Effector CD8-positive, alpha-beta T cell (primary cell): ENCODE results near the gene TSPAN8.
"Not testable (repeated sequence)": the region's sequence is repeated elsewhere in the genome, so short reads cannot be mapped to it uniquely, and the experiment has no call there.

Experiments
- DNase-seq: peaks from one replicate; lab custom pipeline; 2025; lab: John Stamatoyannopoulos, UW

Gene TSPAN8

DNA sequence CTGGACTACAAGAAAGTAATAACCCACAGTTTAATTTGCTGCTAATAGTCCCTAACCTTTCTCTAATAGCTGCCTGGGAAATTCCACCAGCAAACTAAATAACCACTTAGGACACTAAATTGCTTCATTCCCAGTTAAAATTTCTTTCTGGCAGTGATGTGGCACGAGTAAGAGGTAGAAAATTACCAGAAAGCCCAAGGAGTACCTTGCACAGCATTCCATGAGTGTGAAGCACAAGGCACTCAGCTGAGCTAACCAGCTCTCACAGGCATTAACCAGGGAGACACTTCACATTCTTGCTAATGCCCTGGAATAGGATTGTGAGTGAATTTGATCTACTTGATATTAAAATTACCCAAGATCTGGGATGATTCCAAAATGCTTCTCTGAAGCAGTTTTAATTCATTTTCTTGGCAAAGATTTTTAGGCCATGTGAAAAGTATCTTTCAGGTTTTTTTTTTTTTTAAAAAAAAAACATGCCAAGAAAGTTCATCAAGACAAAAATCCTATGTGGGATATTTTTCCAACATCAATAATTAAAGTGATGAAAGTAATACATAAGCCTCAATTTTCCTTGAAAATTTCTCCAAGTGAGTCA, 29.5 kb downstream of the TSPAN8 start:
- DNase-seq, result no peak

DNA sequence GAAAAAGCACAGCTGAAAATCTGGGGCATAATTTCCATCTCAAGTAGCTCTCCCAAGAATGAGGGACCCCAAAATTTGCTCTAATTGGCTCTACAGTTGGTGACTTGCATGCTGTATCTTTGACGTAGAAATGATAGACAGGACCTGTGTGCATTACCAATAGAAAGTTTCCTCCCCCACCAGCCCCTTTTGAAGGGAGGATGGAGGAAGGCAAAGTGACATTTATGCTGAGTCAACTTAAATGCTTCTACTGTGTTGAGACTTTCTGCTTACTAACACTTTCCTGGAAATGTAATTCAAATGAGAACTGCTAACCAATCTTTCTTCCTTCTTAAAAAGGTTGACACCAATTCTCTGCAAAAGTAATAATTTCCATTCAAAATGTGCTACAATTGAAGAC, 31.9 kb downstream of the TSPAN8 start:
- DNase-seq, result no peak

DNA sequence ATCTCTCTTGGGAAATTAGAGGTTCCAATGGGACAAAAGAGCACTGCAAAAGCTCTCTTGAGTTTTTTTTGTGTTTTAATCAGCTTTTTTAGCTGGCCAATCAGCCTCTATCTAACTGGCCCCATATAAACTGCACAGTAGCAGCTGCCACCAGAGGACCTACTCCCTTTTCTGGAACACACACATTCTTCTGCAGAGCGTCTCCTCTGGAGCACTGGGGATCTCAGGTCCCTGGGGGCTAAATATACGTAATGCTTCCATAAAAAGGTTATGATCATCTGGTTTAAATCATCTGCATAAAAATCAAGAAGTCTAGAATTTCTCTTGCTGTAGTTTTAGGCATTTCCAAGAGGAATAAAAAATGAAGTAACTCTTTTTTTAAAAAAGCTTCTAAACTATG, 32.3 kb downstream of the TSPAN8 start:
- DNase-seq, result no peak

DNA sequence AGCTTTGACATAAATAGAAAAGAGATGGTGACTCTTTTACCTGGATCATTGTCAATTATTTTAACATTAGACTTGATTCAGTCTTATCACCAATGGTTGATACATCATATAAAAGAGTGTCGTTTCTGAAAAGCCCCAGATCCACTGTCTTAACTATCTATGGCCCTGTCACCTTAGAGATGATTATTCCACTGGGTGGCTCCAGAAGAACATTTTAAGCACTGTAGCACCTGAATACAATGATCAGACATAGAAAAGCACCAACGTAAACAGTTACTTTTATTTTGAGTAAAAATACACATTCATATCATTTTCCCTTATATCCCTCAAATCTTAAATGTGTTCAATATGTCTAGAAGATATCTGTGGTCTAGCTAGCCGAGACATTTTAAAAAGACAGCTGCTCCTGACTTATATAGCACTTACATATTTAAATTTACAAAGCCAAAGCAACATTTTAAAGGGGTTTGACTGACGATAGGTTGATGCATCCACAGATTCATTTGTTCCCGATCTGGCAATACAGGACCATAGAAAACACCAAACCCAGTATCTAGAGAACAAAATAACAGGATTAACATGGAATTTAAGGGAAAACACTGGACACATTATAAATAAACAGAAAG, 32.9 kb downstream of the TSPAN8 start:
- no peak for DNase-seq

DNA sequence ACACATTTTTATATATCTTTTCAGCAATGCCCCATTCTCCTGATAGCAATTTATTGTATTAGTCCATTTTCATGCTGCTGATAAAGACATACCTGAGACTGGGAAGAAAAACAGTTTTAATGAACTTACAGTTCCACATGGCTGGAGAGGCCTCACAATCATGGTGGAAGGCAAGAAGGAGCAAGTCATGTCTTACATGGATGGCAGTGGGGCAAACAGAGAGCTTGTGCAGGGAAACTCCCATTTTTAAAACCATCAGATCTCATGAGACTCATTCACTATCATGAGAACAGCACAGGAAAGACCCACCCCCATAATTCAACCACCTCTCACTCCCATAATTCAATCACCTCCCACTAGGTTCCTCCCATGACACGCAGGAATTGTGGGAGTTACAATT, 44.7 kb downstream of the TSPAN8 start:
- not testable (repeated sequence) for DNase-seq

DNA sequence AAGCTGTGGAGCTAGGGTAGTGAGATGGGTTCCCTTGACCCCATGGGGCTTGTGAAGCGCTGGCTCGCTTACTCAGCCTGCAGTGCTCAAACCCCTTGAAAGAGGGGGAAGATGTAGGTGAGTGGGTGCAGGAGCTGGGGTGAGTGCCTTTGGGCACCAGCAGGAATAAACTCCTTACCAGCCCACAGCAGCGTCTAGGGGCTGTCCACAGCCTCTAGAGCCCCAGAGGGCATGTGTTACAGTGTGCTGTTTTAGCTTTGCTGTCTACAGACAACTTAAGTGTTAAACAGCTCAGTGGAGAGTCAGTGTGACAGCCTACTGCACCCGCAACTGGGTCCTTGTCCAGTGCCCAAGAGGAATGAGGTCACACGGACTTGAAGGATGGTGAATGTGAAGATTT, 48.0 kb downstream of the TSPAN8 start:
- no peak for DNase-seq

DNA sequence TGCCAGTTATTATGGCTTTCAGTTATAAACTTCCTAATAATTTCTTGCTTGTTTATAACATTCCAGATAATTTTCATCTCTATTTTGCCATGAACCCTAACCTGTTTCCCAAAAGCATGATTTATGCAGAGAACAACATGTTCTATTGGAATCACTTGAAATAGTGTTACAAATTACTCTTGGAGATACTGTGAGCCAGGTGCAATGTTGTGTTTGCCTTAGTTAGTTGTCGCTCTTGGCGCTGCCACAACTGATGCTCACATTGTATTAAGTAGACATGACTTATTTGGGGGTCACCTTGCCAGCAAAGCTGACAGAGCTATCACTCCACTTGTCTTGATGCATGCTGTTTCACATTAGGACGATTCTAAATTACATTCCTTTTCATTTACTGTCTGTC, 49.4 kb downstream of the TSPAN8 start:
- no peak for DNase-seq

DNA sequence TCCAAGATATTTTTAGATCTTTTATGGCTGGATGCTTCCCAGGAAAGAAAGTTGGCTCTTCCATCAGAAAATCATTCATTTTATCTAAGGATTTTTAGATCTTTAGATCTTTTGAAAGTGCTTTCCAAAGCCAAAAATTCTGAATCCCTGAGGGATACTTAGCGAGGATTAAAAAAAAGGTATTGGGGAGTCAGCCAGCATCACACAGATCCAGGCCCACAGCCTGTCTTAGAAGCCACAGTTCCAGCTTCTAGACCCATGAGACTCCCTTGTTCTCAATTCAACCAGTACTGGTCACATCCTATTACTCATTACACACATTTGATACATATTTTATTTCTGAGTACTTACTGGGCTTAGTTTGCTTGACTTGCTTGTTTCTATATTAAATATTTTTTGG, 49.9 kb downstream of the TSPAN8 start:
- no peak for DNase-seq

DNA sequence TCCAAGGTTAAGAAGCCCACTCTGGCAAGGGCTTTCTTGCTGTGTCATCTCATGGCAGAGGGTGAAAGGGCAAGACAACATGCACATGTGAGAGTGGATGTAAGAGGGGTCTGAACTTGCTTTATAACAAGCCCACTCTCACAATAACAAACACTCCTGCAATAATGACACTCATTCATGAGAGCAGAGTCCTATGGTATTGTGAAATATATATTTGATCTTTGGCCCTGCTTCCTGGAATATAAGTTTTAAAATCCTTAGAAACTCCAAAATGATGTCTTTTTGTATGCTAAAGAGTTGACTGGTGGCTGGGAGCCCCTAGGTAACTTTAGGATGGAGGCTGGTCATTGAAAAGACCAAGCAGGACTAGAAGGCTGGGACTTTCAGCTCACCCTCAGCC, 51.8 kb downstream of the TSPAN8 start:
- DNase-seq, result no peak

DNA sequence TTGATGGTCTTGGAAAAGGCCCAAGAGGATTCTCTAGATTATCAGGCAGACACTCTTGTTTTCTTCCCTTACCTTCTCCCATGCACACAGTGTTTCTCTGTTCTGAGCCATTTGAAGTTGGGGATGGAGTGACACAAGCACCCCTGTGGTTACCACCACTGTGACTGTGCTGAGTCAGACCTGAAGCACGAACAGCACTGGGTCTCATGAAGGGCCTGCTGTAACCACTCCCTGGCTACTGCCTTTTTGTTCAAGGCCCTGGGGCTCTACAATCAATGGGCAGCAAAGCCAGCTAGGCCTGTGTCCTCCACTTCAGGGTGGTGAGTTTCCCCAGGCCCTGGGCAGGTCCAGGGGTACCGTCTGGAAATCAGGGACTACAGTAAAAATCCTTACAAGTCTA, 65.5 kb downstream of the TSPAN8 start:
- DNase-seq, result no peak

DNA sequence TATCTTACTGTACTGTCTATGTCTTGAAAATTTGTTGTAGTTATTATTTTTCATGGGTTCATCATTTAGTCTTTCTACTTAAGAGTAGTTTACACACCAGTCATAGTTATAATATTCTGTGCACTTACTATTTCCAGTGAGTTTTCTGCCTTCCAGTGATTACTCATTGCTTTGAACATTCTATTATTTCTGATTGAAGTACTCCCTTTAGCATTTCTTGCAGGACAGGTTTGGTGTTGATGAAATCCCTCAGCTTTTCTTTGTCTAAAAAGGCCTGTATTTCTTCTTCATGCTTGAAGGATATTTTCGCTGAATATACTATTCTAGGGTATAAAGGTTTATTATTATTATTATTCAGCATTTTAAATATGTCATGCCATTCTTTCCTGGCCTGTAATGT, 66.8 kb downstream of the TSPAN8 start:
- DNase-seq, result no peak

DNA sequence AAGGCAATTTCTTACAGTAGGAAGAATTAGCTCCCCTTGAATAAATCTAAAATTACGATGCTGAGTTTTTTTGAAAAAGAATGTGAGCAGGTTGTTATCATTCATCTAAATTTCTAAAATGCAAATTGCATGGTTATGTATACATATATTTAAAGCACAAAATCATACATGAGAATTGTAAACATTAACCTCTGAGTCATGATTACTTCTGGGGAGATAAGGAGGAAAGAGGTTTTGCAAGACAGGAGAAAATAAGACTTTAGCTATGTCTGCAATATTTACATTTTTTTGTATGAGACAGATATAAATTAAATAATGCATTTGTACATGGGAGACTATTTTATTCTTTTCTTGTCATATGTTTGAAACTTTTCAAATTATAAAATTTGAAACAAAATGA, 72.2 kb downstream of the TSPAN8 start:
- DNase-seq, result no peak

DNA sequence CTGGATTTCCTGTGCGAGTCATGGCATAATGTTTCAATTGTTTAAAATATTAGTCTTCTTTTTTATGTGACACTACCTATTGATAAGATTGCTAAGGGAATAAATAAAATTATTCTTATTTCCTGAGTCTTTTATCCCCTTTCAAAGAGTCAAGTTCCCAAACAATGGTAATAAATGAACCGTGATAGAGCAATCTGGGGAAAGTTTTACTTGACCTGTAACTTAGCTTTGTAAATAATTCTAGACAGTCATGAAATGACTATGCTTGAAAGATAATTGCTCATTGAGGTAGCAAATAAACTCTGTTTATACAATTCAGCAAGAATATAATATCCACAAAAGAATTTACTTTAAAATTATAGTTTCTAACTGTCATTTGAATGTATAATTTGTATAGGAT, 82.1 kb downstream of the TSPAN8 start:
- DNase-seq, result no peak
